Muscle of back (tissue), 13 donors: ENCODE measurements around the gene SMIM11. TPM values are rescaled to one million over a fixed set of nuclear protein-coding genes. Genes with fewer than 3 reads are reported as not detected.
"Not testable (repeated sequence)": the region's sequence is repeated elsewhere in the genome, so short reads cannot be mapped to it uniquely, and the experiment has no call there.

ENCODE experiments used
- DNase-seq, 3 donors: peaks; one replicate each; pipeline versions ENCODE4 v3.0.0 to v3.0.0-alpha.2; 2013
- long read RNA-seq, 9 donors: transcript quantifications; one replicate each; lab custom pipeline, GENCODE V29; 2026
- polyA plus RNA-seq, 10 donors: library from polyadenylated mRNA; unstranded; fragments of 120-200 nt; gene quantifications; one replicate each; pipeline ENCODE4 v1.2.1, GENCODE V29; 2013; ENCODE audit not compliant: insufficient read length in 10 of 10

The SMIM11 gene, protein sequence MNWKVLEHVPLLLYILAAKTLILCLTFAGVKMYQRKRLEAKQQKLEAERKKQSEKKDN
- polyA plus RNA-seq: 10 to 100 TPM in 2 of 10 donors, 1 to 10 TPM in 8; 1.3 to 19.9 (median 7.9) TPM
- long read RNA-seq, donor 1, partial matches to known transcripts: 0 of 5 reads
- long read RNA-seq, donor 1, other reads (novel, unspliced or antisense): 0 of 5 reads
- long read RNA-seq, donor 2, partial matches to known transcripts: 7 of 13 reads
- long read RNA-seq, donor 2, other reads (novel, unspliced or antisense): 0 of 13 reads
- long read RNA-seq, donor 3: 0 reads
- long read RNA-seq, donor 4, partial matches to known transcripts: 15 of 18 reads
- long read RNA-seq, donor 4, other reads (novel, unspliced or antisense): 0 of 18 reads
- long read RNA-seq, donor 5, partial matches to known transcripts: 0 of 3 reads
- long read RNA-seq, donor 5, other reads (novel, unspliced or antisense): 0 of 3 reads
- long read RNA-seq, donor 6, transcript SMIM11A-201 (4 exons, 850 nt): major isoform, 5 of 10 reads
- long read RNA-seq, donor 6, partial matches to known transcripts: 5 of 10 reads
- long read RNA-seq, donor 6, other reads (novel, unspliced or antisense): 0 of 10 reads
- long read RNA-seq, donor 7, transcript SMIM11A-201 (4 exons, 850 nt): major isoform, 6 of 26 reads
- long read RNA-seq, donor 7, partial matches to known transcripts: 17 of 26 reads
- long read RNA-seq, donor 7, other reads (novel, unspliced or antisense): 0 of 26 reads
- long read RNA-seq, donor 8, partial matches to known transcripts: 0 of 6 reads
- long read RNA-seq, donor 8, other reads (novel, unspliced or antisense): 0 of 6 reads
- long read RNA-seq, donor 9, partial matches to known transcripts: 0 of 2 reads
- long read RNA-seq, donor 9, other reads (novel, unspliced or antisense): 0 of 2 reads

DNA sequence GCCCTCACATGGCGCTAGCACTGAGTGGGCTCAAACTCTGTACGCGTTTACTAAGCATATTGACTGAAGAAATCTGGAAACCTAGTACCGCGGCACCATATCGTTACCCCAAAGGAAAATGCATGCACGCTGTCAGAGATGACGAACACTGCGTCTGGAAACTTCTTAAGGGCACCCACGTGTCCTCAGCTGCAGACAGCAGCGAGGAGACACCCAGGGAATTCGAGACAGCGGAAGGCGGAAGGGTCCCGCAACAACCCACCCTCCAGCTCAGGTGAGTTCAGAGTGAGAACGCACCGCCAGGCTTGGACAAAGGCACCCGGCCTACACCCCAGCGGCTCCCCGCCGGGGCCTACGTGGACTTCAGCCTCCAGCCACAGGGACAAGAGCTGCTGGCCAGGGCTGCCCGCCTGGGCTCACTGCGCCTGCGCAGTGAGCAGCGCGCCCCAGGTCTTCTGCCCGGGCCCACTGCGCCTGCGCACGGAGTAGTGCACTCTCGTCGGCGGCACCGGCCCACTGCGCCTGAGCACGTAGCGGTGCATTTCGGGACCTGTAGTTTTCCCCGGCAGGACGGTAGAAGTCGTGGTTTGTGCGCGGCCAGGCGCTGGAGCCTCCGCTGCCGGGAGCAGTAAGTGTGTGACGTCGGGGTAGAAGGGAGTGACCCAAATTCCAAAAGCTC, at the start of gene SMIM11:
TSS of gene SMIM11 (plus strand) at position 568 of the 679 bp plus-strand sequence. CDS start 3,998 bp downstream, outside the sequence.
- not testable (repeated sequence) for DNase-seq

DNA sequence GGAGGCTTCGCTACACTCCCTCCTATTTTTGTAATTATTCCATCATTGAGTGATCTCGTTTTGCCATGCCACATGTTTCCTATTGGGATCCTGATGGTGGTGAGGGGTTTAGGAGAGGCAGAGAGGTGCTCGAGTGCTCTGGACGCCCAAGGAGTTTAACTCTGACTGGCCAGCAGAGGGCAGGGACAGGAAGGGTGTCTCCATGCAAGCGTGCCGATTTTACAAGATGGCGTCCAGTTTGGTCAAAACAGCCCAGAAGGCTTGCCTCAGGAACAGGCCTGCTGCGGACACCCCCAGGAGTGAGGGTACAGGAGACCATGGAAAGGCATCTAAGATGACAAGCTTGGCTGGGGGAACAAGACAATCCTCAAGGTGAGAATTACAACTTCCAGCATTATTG, 45.3 kb upstream of the SMIM11 start:
- no peak for DNase-seq

DNA sequence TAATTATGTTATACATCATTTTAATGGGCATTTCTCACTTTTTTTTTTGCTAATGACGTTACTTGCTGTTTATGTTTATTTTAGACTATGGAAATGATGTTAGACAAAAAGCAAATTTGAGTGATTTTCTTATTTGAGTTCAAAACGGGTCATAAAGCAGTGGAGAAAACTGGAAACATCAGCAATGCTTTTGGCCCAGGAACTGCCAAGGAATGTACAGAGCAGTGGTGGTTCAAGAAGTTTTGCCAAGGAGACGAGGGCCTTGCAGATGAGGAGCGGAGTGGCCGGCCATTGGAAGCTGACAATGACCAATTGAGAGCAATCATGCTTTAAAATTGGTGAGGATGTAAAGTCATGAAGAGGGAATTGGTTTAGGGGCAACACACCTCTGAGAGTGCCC, 43.6 kb upstream of the SMIM11 start:
- DNase-seq: no peak

DNA sequence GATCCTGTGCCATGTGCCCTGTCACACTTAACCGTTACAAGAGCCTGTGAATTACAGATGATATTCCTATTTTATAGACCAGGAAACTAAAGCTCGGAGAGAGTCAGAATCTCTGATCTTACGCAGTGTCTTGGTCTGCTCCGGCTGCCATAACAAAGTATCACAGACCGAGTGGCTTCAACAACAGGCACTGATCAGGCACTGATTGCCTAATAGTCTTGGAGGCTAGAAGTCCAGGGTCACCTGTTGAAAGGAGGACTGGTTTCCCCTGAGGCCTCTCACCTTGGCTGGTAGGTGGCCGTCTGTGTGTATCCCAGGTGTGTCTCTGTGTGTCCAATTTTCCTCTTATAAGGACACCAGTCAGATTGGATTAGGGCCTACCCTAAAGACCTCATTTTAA, 43.0 kb upstream of the SMIM11 start:
- DNase-seq: no peak

DNA sequence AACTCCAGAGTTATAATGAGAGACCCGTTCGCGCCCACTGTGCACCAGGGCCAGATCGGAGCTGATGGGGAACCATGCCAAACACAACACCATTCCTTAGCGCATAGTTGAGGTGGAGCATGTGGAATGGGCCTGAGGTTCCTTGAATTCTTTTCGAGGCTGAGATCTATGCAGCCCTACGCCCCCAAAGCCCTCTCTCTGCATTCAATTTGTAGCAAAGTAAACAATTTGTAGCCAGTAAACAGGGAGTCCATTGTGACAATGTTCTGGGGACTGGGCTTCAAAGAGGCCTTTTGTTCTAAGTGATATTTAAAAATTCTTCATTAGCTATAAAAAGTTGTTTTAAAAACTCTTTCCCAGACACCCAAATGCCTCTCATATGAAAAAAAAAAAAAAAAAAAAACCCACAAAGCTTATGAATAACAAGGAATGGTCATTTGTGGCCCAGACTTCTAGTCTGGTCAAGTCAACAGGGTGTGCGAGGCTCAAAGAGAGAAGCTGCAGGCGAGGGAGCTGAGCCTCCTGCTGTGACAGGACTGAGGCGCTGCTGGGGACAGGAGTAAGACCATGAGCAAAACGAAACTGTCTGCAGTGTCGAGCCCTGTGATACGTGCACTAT, 42.1 kb upstream of the SMIM11 start:
- peak in 1 of 3 donors; percentile 23 for DNase-seq

DNA sequence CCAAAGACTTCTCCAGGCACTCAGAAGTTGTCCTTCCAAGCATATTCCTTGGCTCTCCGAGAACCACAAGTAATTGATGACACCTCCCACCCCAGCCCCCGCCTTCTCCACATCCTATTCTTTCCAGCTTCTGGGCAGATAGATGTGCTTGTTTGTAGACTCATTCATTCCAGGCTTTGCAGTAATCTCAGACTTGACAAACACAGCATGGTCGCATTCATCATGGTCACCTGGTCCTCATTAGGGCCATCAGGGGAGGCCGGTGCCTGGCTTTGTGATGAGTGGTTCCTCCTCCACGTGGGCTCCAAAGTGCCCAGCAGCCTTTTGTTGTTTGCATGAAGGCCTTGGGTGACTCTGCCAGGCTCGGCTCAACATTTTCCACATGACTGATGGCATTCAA, 40.0 kb upstream of the SMIM11 start:
- DNase-seq: peak in 1 of 3 donors; percentile 18

DNA sequence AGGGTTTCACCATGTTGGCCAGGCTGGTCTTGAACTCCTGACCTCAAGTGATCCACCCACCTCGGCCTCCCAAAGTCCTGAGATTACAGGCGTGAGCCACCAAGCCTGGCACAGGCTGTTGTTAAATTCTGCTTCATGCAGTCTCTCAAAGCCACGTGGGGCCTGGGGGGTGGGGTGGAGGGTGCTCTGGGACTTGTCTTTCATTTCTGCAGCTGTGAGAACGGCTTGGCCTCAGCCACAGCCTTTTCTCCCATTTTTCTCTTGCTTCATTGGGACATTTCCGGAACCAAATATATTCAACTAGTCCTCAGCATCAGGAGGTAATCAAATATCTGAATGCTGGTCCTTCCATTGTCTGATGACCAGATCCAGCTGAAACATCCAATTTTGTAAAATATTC, 39.1 kb upstream of the SMIM11 start:
- DNase-seq: peak in 1 of 3 donors; percentile 26

DNA sequence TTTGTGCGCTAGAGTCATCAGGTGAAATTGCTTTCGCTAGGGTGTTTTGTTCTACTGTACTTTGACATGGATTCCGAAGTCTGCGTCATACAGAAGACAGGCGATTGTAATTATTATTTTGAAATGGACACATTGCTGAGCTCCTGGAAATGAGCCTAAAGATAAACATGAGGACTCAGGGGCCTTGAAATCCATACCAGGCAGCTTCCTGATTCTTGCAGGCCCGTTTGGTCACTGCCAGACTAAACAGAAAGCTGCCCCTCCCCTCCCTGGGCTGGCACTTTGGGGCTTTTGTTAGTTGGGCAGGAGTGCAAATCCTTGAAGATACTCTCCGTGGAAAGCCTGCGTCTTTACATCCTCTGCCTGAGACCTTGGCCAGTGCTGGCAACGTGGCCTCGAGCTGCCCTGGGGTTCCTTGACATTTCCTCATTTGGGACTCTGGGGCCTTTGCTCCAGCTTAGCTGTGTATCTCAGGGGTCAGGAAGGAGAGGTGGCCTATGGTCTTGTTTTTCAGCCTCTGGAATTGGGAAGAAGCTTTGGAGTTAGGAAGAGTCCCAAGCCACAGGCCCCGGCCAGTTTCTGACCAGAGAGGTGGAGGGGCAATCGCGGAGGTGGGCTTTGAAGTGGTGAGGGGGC, 38.4 kb upstream of the SMIM11 start:
- no peak for DNase-seq

DNA sequence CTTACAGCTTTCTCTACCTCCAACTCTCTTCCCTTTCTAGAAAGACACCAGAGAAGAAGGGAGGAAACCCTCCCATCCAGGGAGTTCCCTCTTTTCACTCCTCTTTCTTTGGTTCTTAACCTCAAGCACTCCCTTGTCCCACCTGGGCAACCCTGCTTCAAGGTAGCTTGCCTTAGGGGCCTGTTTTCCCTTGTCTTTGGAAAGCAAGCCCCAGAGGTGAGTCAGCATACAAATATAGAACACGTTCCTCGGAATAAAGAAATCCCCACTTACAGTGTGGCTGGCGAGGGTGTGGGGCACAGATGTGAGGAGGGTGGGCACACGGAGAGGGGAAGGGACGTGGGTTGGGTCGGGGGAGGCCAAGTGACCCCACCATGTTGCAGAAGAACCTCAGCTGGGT, 37.6 kb upstream of the SMIM11 start:
- DNase-seq: no peak

DNA sequence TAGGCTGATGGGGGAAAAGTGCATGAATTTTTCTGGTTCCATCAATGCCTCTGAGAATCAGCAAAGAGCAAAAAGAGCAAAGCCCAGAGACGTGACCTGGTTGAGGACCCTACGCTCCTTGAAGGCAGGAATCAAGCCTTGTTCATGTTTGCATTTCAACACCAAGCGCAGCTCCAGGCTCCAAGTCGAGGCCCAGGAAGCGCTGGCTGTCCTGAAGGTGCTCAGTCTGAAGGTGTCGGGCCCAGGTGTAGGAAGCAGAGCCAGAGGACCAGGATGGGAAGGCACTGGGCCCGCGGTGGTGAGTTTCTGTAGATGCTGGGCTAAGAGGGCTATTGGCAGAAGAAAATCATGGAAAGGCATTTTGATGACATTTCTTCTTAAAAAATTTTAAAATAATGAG, 37.1 kb upstream of the SMIM11 start:
- DNase-seq: no peak

DNA sequence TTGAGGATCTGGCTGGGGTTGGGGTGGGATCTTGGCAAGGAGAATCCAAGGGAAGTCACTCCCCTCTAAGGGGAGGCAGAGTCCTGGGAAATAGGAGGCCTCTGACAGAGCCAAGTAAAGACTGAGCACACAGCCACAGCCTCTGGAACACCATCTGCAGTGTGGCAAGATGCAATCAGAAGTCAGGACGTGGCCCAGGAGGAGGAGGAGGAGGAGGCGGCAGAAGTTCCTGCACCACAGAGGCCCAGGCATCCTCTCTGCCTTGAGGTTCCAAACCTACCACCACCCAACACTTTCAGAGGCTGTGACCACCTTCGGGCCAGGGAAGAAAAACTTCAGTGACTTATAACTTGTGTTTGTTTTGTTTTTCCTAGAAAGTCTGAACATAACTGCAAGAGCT, 35.2 kb upstream of the SMIM11 start:
- no peak for DNase-seq

DNA sequence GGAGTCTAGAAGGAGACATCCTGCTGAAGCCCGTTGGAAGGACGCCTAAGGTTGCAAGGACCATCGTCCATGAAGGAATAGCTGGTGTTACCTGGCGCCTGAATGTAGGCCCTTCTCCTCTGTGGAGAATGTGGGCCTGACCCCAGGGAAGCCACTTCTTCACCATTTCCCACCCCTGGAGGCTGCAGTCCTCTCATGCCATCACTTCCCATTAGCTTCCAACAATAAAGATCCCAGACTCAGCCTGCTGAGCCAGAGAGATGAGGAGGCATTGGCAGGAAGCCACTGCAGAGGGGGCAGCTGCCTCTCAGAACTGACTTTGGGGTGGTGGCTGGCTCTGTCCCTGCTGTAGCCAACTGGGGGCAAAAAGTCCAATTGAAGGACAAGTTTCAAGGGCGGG, 32.8 kb upstream of the SMIM11 start:
- no peak for DNase-seq

DNA sequence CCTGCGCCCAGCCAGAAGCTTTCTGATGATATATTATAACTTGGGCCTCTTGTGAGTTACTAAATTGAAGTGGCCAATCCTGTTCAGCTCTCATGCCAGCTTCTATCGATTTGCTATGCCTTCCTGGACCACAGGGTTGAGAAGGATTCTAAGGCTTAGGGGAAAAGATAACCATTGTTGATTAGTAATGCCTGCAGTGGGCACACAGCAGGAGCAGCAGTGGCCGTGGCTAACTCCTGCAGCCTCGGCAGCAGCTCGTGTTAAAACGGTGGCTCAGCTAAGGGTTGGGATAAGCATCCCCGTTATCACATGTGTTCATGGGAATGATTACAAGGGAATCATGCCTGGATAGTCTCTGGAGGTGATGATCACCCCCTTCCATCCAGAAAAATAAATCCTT, 32.0 kb upstream of the SMIM11 start:
- no peak for DNase-seq

DNA sequence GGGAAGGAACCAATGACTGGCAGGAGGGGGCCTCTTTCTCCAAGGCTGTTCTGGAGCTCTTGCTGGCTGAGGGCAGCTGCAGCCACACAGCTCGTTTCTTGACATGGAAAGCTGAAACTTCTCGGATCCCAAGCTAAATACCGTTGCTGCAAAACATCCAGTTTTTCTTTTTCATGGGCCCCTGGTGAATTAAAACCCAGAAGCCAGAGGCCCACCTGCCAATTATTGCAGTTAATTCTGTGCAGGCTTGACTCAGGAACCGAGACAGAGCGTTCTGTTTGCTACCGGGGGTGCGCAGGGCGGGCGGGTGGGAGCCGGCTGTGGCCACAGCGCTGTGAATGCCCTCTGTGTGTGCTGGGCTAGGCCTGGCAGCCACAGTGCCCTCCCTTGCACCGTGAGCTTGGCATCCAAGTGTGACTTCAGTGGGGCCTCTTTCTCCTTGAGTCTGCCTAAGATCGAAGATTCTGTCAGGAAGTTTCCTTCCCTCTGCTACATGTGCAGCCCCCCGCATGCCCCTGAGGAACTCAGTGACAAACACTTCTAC, 31.4 kb upstream of the SMIM11 start:
- peak; percentile 10 to 45 (median 42) for DNase-seq

DNA sequence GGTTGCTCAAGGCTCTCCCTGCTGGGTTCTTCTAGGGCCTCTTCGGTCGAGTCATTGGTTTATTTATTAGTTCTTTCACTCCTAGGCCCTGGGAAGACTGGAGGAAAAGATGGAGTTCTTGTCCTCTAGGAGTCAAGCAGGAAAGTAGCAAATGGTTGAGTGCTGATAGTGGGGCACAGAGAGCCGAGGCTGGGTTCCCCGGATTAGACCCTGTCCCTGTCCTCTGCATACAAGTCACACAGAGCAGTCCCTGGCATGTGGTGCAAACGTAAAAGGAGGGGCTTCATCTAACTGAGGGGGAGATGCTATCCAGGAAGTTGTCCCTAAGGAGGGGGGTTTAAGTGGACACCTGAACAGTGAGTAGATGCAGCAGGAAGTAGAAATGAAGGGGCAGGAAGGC, 30.7 kb upstream of the SMIM11 start:
- DNase-seq: no peak

DNA sequence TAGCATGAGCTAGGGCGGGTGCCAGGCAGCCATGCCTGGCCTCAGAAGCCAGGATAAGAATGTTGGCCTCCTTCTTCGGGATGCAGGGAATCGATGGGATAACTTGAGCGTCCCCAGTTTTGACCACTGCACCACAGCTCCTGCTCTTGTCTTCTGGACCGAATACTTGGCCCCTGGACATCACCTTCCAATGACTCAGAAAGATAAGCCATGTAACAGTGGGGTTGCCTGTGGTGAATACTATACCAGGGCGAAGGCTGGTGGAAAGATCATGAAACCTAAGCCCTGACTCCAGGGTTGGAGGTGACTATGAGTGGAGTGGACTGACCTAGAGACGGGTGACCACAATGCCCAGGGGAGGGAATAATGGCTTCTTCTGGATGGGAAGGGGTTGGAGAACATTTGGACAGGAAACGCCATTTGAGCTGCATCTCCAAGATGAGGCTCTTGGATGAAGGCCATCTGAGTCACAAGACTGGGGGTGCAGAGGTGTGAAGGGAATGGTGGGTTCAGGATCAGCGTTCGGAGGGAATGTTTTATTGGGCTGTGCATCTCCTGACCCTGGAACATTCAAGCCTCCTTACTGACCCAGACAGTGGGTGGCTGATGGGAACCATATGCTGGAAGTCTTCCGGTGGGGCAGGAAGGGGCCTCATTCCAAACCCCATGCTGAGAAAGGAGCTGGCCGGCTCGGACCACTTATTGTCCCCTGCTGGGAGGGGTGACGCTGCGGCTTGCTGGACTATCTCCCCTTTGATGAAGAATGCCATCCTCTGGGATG, 30.0 kb upstream of the SMIM11 start:
- DNase-seq: peak in 1 of 3 donors; percentile 13

DNA sequence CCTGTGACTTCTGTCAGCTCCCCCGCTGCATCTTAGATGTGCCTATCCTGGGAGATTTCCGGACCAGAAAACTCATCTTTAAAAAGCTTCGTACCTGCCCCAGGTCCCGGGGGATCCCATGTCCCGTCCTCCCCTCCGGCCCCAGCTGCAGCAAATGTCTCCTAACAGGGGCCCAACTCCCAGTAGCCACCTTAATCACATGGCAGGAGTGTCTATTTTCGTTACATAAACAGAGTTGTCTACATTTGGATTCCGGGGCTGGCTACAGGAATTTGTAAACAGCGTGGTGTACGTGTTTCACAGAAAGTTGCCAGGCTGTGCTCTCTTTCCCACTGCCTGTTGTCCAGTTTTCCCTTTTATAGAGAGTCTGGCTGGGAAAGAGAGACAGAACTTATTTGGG, 29.4 kb upstream of the SMIM11 start:
- no peak for DNase-seq

DNA sequence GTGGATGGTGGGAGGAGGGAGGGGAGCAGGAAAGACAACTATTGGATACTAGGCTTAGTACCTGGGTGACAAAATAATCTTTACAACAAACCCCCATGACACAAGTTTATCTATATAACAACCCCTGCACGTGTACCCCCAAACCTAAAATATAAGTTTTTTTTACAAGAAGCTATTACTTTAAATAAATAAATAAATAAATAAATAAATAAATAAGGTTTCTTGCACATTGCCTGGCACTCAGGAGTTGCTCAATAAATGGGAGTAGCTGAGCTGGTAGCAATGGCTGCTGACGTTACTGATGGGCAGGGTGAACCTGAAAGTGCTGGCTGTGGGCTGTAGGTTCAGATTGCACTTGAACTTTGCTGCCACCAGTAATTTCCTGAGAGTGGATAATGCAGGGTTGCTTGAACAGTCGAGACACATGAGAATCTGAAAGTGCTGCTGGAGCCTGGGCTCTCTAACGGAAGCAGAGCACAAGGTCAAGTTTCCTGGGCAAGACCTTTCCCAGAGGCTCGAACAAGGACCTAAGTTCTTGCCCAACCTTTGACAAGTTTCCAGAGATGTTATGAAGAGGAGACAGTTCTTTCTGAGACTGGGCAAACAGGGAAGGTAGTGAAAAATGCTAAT, 26.3 kb upstream of the SMIM11 start:
- no peak for DNase-seq

DNA sequence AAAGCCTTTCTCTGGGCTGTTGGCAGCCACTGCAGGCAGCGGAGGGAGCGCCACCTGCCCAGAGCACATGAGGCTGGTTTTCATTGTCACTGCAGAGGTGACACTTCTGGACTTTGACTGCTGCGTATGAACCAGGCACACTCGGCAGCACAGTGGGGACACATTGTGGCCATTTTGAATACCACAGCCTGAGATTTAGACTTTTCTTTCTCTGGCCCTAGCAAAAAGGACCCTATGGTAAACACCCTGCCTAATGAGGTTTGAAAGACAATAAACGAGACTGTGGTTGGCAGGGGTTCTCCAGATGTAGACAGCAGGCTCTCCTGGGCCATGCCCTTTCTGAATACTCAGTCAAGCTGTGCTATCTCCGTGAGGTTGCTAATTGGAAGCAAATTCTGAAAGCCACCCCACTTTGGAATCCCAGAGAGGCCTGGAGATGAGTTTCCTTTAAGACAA, 23.5 kb upstream of the SMIM11 start:
- DNase-seq: peak; percentile 32 to 68 (median 56)
